HG03280 (cell line): Measurements from ENCODE around the gene NEK11.

ENCODE experiments used
- ATAC-seq: cut with Tn5 transposase; IDR thresholded peaks from one replicate; pipeline ENCODE4 v1.9.1; 2021; ENCODE audit warnings: mild to moderate bottlenecking, moderate library complexity; ENCODE audit not compliant: unreplicated experiment

The NEK11 gene

GRCh38 chr3:131221731-131222130 is 195.1 kb downstream of the NEK11 start:
- ATAC-seq = no peak

DNA sequence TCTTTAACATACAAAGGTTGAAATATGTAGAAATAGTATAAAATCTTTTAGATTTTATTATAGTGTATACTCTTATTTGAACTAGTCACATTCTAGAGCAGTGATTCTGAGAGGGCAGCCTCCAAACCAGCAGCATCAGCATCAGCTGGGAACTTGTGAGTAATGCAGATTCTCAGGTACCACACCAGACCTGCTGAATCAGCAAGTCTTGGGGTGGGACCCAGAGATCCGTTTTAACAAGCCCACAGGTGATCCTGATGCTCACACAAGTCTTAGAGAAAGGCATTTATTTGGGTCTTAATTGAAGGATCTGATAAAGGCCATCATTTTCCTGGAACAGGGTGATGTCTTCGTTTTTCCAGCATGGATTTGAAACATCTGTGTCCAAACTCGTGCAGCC is 195.9 kb downstream of the NEK11 start:
- ATAC-seq = no peak

DNA sequence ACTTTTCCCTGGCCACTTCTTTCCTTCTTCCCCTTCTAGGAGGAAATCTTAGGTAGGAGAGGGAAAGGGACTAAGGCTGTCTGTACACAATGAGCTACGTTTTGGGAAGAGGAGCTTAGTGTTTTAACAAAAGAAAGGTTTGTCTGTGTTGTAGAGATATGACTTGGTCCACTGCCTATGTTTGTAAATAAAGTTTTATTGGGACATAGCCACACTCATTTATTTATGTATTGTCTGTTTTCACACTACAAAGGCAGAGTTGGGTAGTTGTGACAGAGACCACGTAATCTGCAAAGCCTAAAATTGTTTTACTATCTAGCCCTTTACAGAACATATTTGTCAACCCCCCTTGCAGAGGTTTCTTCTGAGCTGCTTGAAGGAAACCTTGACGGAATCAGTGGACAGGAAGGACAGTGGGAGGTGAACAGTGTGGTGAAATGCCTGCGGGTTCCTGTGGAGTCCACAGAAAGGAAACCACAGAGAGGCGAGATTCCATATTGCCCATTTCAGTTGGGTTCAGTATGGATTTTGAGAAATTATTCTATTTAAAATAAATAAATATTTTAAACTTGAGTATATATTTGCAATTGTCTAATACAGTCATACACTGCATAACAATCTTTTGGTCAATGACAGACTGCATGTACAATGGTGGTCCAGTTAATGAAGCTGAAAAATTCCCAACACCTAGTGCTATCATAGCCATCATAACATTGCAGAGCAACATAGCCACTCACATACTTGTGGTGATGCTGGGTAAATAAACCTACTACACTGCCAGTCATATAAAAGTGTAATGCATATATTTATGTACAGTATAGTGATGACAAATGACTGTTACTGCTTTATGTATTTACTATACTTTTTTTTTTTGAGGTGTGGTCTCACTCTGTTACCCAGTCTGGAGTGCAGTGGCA is 197.0 kb downstream of the NEK11 start:
- ATAC-seq = no peak

- ATAC-seq = no peak
These were observed 198.3 kb downstream of the NEK11 start for GRCh38 chr3:131224886-131225550.

GRCh38 chr3:131228522-131228921 is 201.8 kb downstream of the NEK11 start:
- no peak for ATAC-seq

GRCh38 chr3:131231710-131232389 is 205.2 kb downstream of the NEK11 start:
- no peak for ATAC-seq

DNA sequence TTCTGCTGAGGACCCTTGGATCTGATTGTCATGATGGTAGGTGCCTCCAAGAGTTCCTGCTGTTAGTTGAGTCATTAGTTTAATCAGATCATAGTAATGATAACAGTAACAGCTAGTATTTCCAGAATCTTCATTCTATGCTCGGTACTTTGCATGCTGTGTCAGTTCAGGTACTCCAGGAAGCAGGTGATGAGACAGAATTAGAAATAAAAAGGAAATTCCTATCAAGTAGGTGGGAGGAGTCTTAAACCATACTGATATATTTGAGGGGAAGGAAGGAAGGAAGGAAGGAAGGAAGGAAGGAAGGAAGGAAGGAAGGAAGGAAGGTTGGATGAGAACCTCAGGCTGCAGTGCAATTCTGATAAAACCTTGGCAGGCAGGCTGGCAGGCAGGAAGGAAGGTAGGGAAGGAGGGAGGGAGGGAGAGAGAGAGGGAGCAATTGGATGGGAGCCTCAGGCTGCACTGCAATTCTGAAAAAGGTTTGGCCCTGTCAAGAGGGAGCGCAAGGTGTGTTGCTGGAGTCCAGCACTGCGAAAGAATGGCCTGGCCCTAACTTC is 206.1 kb downstream of the NEK11 start:
- ATAC-seq = no peak

DNA sequence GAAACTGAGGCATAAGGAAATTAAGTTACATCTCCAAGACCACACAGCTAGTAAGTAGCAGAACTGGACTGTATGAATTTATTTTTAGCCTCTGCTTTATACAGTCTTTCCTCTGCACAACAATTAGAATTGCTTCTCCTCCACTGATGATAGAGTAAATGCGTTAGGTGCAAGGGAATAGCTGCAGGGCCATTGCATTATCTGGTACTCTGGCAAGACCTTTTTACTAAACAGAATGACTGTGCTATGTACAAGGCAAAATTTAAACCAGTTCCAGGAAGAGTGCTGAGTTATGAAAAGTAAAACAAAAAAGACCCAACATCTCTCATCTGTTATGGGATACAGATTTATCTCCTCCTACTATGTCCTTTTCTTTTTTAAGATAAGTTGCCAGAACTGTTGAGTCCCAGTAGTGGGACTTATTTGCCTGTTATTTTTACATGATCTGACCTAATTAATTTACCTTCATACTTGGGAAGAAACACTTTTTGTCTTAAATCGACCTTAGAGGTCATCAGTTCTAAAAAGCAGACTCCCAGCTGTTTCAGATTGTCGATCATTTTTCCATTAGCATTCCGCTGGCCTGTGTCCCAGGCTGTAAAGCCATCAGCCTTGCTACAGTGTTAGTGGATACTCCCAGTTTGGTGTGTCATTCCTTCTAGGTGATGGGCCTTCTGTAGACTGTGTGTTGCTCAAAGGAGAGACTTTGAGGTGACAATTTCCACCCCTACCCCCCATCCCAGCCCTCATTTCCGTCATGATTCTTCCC is 207.4 kb downstream of the NEK11 start:
- no peak for ATAC-seq

GRCh38 chr3:131236421-131236820 is 209.7 kb downstream of the NEK11 start:
- no peak for ATAC-seq

DNA sequence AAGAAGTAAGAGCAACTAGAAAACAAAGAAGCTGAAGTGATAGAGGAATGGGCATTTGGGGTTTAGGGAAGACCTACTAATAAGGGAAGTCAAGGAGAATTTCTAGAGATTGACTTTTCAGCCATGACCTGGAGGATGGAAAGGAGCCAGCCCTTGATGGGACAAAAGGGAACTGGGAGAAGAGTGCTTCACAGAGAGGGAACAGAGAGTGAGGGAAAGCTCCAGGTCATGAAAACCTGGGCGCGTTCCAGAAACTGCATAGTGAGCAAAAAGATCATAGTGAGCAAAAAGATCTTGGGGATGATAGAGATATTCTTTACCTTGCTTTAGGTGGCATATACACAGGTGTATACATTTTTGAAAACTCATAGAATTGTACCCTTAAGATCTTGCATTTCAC is 211.8 kb downstream of the NEK11 start:
- ATAC-seq = no peak

GRCh38 chr3:131239267-131239666 is 212.6 kb downstream of the NEK11 start:
- no peak for ATAC-seq

DNA sequence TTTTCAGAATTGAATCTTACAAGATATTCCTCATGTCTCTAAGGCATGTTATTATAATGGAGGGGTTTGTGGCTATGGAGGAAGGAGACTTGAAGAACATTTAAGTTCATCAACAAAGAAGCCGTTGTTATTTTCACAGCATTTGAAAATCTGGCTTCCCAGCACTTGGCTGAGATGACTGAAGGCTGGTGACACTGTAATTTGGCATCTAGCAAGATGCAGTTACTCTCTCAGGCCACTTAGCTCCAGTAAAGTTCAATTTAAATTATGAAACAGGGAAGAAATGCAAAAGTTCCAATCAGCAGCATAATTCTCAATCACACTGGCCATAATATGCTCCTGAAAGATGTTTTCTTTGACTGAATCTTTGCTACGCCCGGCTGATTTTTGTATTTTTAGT is 215.5 kb downstream of the NEK11 start:
- ATAC-seq = no peak

DNA sequence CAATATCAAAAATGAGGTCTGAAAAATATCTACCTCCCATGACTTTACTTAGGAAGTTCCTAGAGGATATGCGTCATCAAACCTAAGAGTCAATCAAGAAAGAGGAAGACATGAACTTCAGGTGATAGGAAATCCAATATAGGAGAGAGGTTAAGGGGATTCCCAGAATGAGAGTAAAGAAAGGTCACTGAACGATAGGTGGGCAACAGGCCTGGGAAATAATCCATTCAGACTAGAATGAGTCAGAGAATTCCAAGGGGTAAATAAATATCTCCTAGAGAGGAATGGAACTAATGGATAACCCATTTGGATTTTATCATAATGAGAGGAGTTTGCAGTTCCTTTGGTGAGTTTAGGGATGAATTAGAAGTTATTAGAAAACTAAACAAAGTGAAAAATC is 223.8 kb downstream of the NEK11 start:
- ATAC-seq = no peak

GRCh38 chr3:131260525-131260924 is 233.8 kb downstream of the NEK11 start:
- no peak for ATAC-seq

GRCh38 chr3:131261104-131261503 is 234.4 kb downstream of the NEK11 start:
- ATAC-seq = no peak

DNA sequence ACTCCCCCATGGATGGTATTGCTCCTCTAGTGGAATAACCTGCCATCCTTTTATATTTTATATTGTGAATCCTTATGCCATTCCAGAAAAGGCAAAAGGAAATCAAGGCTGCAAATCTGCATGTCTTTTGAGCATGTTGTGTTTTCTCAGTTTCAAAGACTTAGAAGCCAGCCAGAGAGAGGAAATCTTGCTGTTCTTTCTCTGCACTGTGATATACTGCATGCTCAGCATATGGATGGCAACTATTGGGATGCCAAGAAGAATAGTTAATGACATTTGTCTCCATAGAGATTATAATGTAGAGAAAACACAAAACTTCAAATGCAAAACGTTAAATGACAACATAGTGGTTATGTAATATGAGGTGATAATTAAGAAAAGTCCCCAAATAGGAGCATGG is 248.9 kb downstream of the NEK11 start:
- no peak for ATAC-seq

GRCh38 chr3:131277836-131278497 is 251.3 kb downstream of the NEK11 start:
- no peak for ATAC-seq

GRCh38 chr3:131279577-131279976 is 252.9 kb downstream of the NEK11 start:
- ATAC-seq = no peak

- ATAC-seq = no peak
These were observed 255.7 kb downstream of the NEK11 start for GRCh38 chr3:131282379-131282778.

GRCh38 chr3:131282967-131283366 is 256.3 kb downstream of the NEK11 start:
- no peak for ATAC-seq
